ENCODE measurements around the gene ASCL2.
A peak's percentile ranks its signal among the peaks of the same experiment; 100 is the strongest.

Gene ASCL2

GRCh38 chr11:2316963-2317244, 46.5 kb upstream of the ASCL2 start:
- no peaks in the 10 kb centered on the region for H3K27me3 Mint-ChIP-seq (ENCODE audit: low read depth)
- no peak overlapping the region for H3K4me3 Mint-ChIP-seq
- peaks cover 13% of the 10 kb centered on the region for H3K4me1 Mint-ChIP-seq
- H3K27ac Mint-ChIP-seq = peak overlapping the region in 2 of 3 experiments; percentile 66
- no peaks in the 10 kb centered on the region for H3K36me3 Mint-ChIP-seq (ENCODE audit: low read depth)
- TF ChIP-seq CTCF (IDR thresholded peaks at IDR 0.05; ENCODE audit: unreplicated experiment in 3 of 3) = no peak
- H3K9me3 Mint-ChIP-seq = peaks cover 7% of the 10 kb centered on the region

- Mint-ChIP-seq H3K27ac (peak overlapping the region in 1 of 3 experiments; percentile 66), H3K36me3 (ENCODE audit: low read depth) (no peaks in the 10 kb centered on the region), H3K4me1 (peaks cover 13% of the 10 kb centered on the region), H3K9me3 (peaks cover 3% of the 10 kb centered on the region), H3K27me3 (ENCODE audit: low read depth) (no peaks in the 10 kb centered on the region), H3K4me3 (no peak overlapping the region)
- no peak for TF ChIP-seq CTCF (IDR thresholded peaks at IDR 0.05; ENCODE audit: unreplicated experiment in 3 of 3)
Measured at GRCh38 chr11:2316169-2316962, 46.0 kb upstream of the ASCL2 start.

GRCh38 chr11:2315395-2316168, 45.2 kb upstream of the ASCL2 start:
- TF ChIP-seq CTCF (IDR thresholded peaks at IDR 0.05; ENCODE audit: unreplicated experiment in 3 of 3) = no peak
- no peak overlapping the region for H3K4me3 Mint-ChIP-seq
- peaks cover 3% of the 10 kb centered on the region for H3K9me3 Mint-ChIP-seq
- peak overlapping the region; percentile 86 to 97 (median 97) for H3K27ac Mint-ChIP-seq
- no peaks in the 10 kb centered on the region for H3K27me3 Mint-ChIP-seq (ENCODE audit: low read depth)
- H3K36me3 Mint-ChIP-seq (ENCODE audit: low read depth) = no peaks in the 10 kb centered on the region
- H3K4me1 Mint-ChIP-seq = peaks cover 13% of the 10 kb centered on the region

- Mint-ChIP-seq H3K36me3 (ENCODE audit: low read depth) (no peaks in the 10 kb centered on the region), H3K9me3 (peaks cover 3% of the 10 kb centered on the region), H3K4me1 (peaks cover 13% of the 10 kb centered on the region)
Measured at GRCh38 chr11:2314525-2315394, 44.4 kb upstream of the ASCL2 start.

GRCh38 chr11:2314136-2314524, 43.7 kb upstream of the ASCL2 start:
- Mint-ChIP-seq H3K27ac (peak overlapping the region in 2 of 3 experiments; percentile 97), H3K9me3 (peaks cover 3% of the 10 kb centered on the region), H3K36me3 (ENCODE audit: low read depth) (no peaks in the 10 kb centered on the region), H3K27me3 (ENCODE audit: low read depth) (no peaks in the 10 kb centered on the region), H3K4me3 (no peak overlapping the region), H3K4me1 (peaks cover 13% of the 10 kb centered on the region)
- no peak for TF ChIP-seq CTCF (IDR thresholded peaks at IDR 0.05; ENCODE audit: unreplicated experiment in 3 of 3)

More at GRCh38 chr11:2314525-2315394, 44.4 kb upstream of the ASCL2 start:
- H3K4me3 Mint-ChIP-seq = no peak overlapping the region
- H3K27me3 Mint-ChIP-seq (ENCODE audit: low read depth) = no peaks in the 10 kb centered on the region
- H3K27ac Mint-ChIP-seq = peak overlapping the region; percentile 86 to 97 (median 97)
- TF ChIP-seq CTCF (IDR thresholded peaks at IDR 0.05; ENCODE audit: unreplicated experiment in 3 of 3) = no peak
